T-helper 1 cell treated with Interleukin-12 subunit alpha and Interleukin-12 subunit beta and Interleukin-4 antibody, amounts not matched to agents 30 ng/mL and 1 ng/mL, for 36 hours (primary cell): ENCODE results near the gene GLYATL1B. TPM values are rescaled to one million over a fixed set of nuclear protein-coding genes. Genes with fewer than 3 reads are reported as not detected.
"Not testable (repeated sequence)": the region's sequence is repeated elsewhere in the genome, so short reads cannot be mapped to it uniquely, and the experiment has no call there.

ENCODE experiments used
- intact Hi-C: fragments of 100-400 bp; cut with micrococcal nuclease; formaldehyde crosslinking; loops from one replicate; pipeline ENCODE4 v1.15.1; 2024
- total RNA-seq: library from RNA; stranded (reverse); gene quantifications from 2 replicates; pipeline ENCODE4 v1.2.3, GENCODE V29; 2022

Gene GLYATL1B
- total RNA-seq = not detected in 2 replicates

GRCh38 chr11:59086007-59086406 is at the start of gene GLYATL1B:
Gene GLYATL1B (plus strand): TSS chr11:59086307. CDS start chr11:59086307, 0 bp downstream.
- intact Hi-C loops = not testable (repeated sequence)

- intact Hi-C loops = not testable (repeated sequence)
Measured at GRCh38 chr11:59036542-59036941, 49.6 kb upstream of the GLYATL1B start.

- intact Hi-C loops = not testable (repeated sequence)
Measured at GRCh38 chr11:59037434-59037833, 48.7 kb upstream of the GLYATL1B start.

GRCh38 chr11:59040607-59041006 is 45.5 kb upstream of the GLYATL1B start:
- intact Hi-C loops = no loop called here

- intact Hi-C loops = loop anchor here (10.0 kb wide), 2 partner anchors 127 to 397 kb away; no protein-coding TSS in a partner anchor
Measured at GRCh38 chr11:59051383-59051782, 34.7 kb upstream of the GLYATL1B start.

- intact Hi-C loops = loop anchor here (10.0 kb wide), 2 partner anchors 128 to 398 kb away; no protein-coding TSS in a partner anchor
Measured at GRCh38 chr11:59052355-59052754, 33.8 kb upstream of the GLYATL1B start.

- intact Hi-C loops = loop anchor here (1.0 to 10.0 kb wide), 6 partner anchors 54 to 399 kb away; partner anchors contain the start of gene FAM111B
Measured at GRCh38 chr11:59053387-59053786, 32.7 kb upstream of the GLYATL1B start.

GRCh38 chr11:59058120-59059033 is 27.7 kb upstream of the GLYATL1B start:
- intact Hi-C loops = loop anchor here (1.0 to 10.0 kb wide), 7 partner anchors 44 to 404 kb away; partner anchors contain the start of gene FAM111A

- intact Hi-C loops = not testable (repeated sequence)
Measured at GRCh38 chr11:59060096-59060495, 26.0 kb upstream of the GLYATL1B start.

GRCh38 chr11:59062602-59063529 is 23.2 kb upstream of the GLYATL1B start:
- intact Hi-C loops = no loop called here

GRCh38 chr11:59063996-59064727 is 21.9 kb upstream of the GLYATL1B start:
- intact Hi-C loops = not testable (repeated sequence)

GRCh38 chr11:59069087-59069486 is 17.0 kb upstream of the GLYATL1B start:
- intact Hi-C loops = no loop called here

GRCh38 chr11:59076876-59077571 is 9.1 kb upstream of the GLYATL1B start:
- intact Hi-C loops = no loop called here

GRCh38 chr11:59078435-59078834 is 7.7 kb upstream of the GLYATL1B start:
- intact Hi-C loops = no loop called here

GRCh38 chr11:59079086-59079485 is 7.0 kb upstream of the GLYATL1B start:
- intact Hi-C loops = no loop called here

- intact Hi-C loops = not testable (repeated sequence)
Measured at GRCh38 chr11:59080421-59080820, 5.7 kb upstream of the GLYATL1B start.

GRCh38 chr11:59081430-59082020 is 4.6 kb upstream of the GLYATL1B start:
- intact Hi-C loops = not testable (repeated sequence)

GRCh38 chr11:59088162-59088561 is 2.1 kb downstream of the GLYATL1B start:
- intact Hi-C loops = no loop called here

- intact Hi-C loops = not testable (repeated sequence)
Measured at GRCh38 chr11:59093576-59093975, 7.5 kb downstream of the GLYATL1B start.

- intact Hi-C loops = not testable (repeated sequence)
Measured at GRCh38 chr11:59095225-59095624, 9.1 kb downstream of the GLYATL1B start.
